GM23338 (cell line): ENCODE measurements around the gene ERAP2. TPM values are rescaled to one million over a fixed set of nuclear protein-coding genes. Genes with fewer than 3 reads are reported as not detected.

ENCODE experiments used
- ATAC-seq: fragments of 200-7000 bp; cut with Tn5 transposase; 3 replicates; pipeline ENCODE4 v1.9.1; 2020
- DNase-seq: peaks from one replicate; pipeline ENCODE4 v3.0.0-alpha.2; 2015; ENCODE audit warnings: low spot score
- H2AFZ ChIP-seq: fragments of 200-600 bp; sonication (generic); 2 replicates; pipeline ENCODE4 v1.8.0; 2016; ENCODE audit warnings: antibody characterized with exemption, mild to moderate bottlenecking, moderate library complexity
- H3F3A ChIP-seq: fragments of 200-600 bp; sonication (generic); replicated peaks from 2 replicates; pipeline ENCODE4 v1.8.0; 2017; ENCODE audit warnings: antibody characterized with exemption, mixed run types, low read depth
- H3K27ac ChIP-seq: fragments of 200-600 bp; sonication (generic); 2 replicates; pipeline ENCODE4 v1.6.1; 2016; ENCODE audit warnings: low read depth
- H3K27me3 ChIP-seq: fragments of 200-600 bp; sonication (generic); 2 replicates; pipeline ENCODE4 v1.8.0; 2016; ENCODE audit warnings: mild to moderate bottlenecking, mixed run types, moderate library complexity; ENCODE audit not compliant: insufficient read depth
- H3K36me3 ChIP-seq: fragments of 200-600 bp; sonication (generic); 2 replicates; pipeline ENCODE4 v1.8.0; 2016; ENCODE audit warnings: mild to moderate bottlenecking; ENCODE audit not compliant: insufficient read depth
- H3K4me1 ChIP-seq: fragments of 200-600 bp; sonication (generic); 2 replicates; pipeline ENCODE4 v1.8.0; 2016; ENCODE audit warnings: mild to moderate bottlenecking, moderate library complexity; ENCODE audit not compliant: insufficient read depth
- H3K4me2 ChIP-seq: fragments of 200-600 bp; sonication (generic); 2 replicates; pipeline ENCODE4 v1.7.1; 2017; ENCODE audit warnings: mixed run types
- H3K4me3 ChIP-seq: fragments of 200-600 bp; sonication (generic); 2 replicates; pipeline ENCODE4 v1.6.1; 2016; ENCODE audit warnings: mixed run types
- H3K79me2 ChIP-seq: fragments of 200-600 bp; sonication (generic); replicated peaks from 2 replicates; pipeline ENCODE4 v1.8.0; 2017; ENCODE audit warnings: mild to moderate bottlenecking; ENCODE audit not compliant: insufficient read depth
- H3K9me2 ChIP-seq: fragments of 200-600 bp; sonication (generic); 2 replicates; pipeline ENCODE4 v1.8.0; 2017; ENCODE audit not compliant: insufficient read depth
- H4K20me1 ChIP-seq: fragments of 200-600 bp; sonication (generic); replicated peaks from 2 replicates; pipeline ENCODE4 v1.8.0; 2017; ENCODE audit warnings: mild to moderate bottlenecking; ENCODE audit not compliant: insufficient read depth
- H3K27ac Mint-ChIP-seq: 2 replicates; pipeline ENCODE4 v1.8.0; 2020; ENCODE audit warnings: inconsistent platforms, mild to moderate bottlenecking, moderate library complexity, mixed read lengths
- H3K27me3 Mint-ChIP-seq: 3 replicates; pipeline ENCODE4 v1.8.0; 2022; ENCODE audit warnings: low read depth, mild to moderate bottlenecking, moderate library complexity, mixed read lengths, inconsistent platforms; ENCODE audit not compliant: insufficient read depth, poor library complexity
- H3K36me3 Mint-ChIP-seq: 3 replicates; pipeline ENCODE4 v1.8.0; 2021; ENCODE audit warnings: low read depth, mild to moderate bottlenecking, inconsistent platforms, moderate library complexity, mixed read lengths
- H3K4me1 Mint-ChIP-seq: 3 replicates; pipeline ENCODE4 v1.8.0; 2020; ENCODE audit warnings: mild to moderate bottlenecking, inconsistent platforms, mixed read lengths
- H3K4me3 Mint-ChIP-seq: 3 replicates; pipeline ENCODE4 v1.8.0; 2021; ENCODE audit warnings: moderate library complexity, mild to moderate bottlenecking, inconsistent platforms, mixed read lengths
- H3K9me3 Mint-ChIP-seq: 3 replicates; pipeline ENCODE4 v1.8.0; 2020; ENCODE audit warnings: moderate library complexity, mild to moderate bottlenecking, inconsistent platforms, mixed read lengths
- CREB1 ChIP-seq: fragments of 250-450 bp; sonication (Bioruptor Pico); IDR thresholded peaks from 2 replicates; pipeline ENCODE4 v1.5.0; 2020; ENCODE audit warnings: low read depth, mild to moderate bottlenecking, moderate library complexity
- CTCF ChIP-seq, 2 experiments: fragments of 200-600 bp in 1 of 2; sonication (generic) in 1 of 2; conservative IDR thresholded peaks; 2 replicates each; pipeline versions ENCODE4 v1.5.1 to v1.6.1; 2016 to 2017; ENCODE audit warnings: antibody characterized with exemption in 2 of 2, low read depth in 2 of 2, mild to moderate bottlenecking in 2 of 2, moderate library complexity in 1 of 2
- ETS1 ChIP-seq: IDR thresholded peaks from 2 replicates; pipeline ENCODE4 v1.6.1; 2016; ENCODE audit warnings: antibody characterized with exemption
- EZH2 ChIP-seq: fragments of 200-600 bp; sonication (generic); IDR thresholded peaks from one replicate; pipeline ENCODE4 v1.8.0; 2017; ENCODE audit warnings: antibody characterized with exemption, mild to moderate bottlenecking, low read depth; ENCODE audit not compliant: unreplicated experiment
- EZH2phosphoT487 ChIP-seq: fragments of 200-600 bp; sonication (generic); IDR thresholded peaks from one replicate; pipeline ENCODE4 v1.8.1; 2018; ENCODE audit warnings: antibody characterized with exemption; ENCODE audit not compliant: unreplicated experiment
- JUNB ChIP-seq: IDR thresholded peaks from one replicate; pipeline ENCODE4 v1.6.1; 2016; ENCODE audit warnings: antibody characterized with exemption; ENCODE audit not compliant: unreplicated experiment
- NANOG ChIP-seq: IDR thresholded peaks from 2 replicates; pipeline ENCODE4 v1.6.1; 2016; ENCODE audit warnings: antibody characterized with exemption, borderline replicate concordance
- POLR2AphosphoS5 ChIP-seq: IDR thresholded peaks from 2 replicates; pipeline ENCODE4 v1.6.1; 2016; ENCODE audit warnings: antibody characterized with exemption, low read depth
- STAT1 ChIP-seq: IDR thresholded peaks from one replicate; pipeline ENCODE4 v1.6.1; 2016; ENCODE audit warnings: antibody characterized with exemption; ENCODE audit not compliant: unreplicated experiment
- ZNF114 ChIP-seq: fragments of 250-450 bp; sonication (Bioruptor Pico); IDR thresholded peaks from 2 replicates; pipeline ENCODE4 v1.5.0; 2020; ENCODE audit warnings: mild to moderate bottlenecking, moderate library complexity
- ZNF331 ChIP-seq: fragments of 250-450 bp; sonication (Bioruptor Pico); IDR thresholded peaks from 2 replicates; pipeline ENCODE4 v1.5.0; 2020; ENCODE audit warnings: low read depth, mild to moderate bottlenecking, moderate library complexity
- polyA plus RNA-seq: library from polyadenylated mRNA; unstranded; fragments of >200 nt; fragmentation: Nextera tagmentation; extraction: Ambion mirVana; gene quantifications from 2 replicates; pipeline ENCODE4 v1.2.1, GENCODE V29; 2016
- total RNA-seq: library from RNA; depleted of rRNA; stranded (reverse); fragments of >200 nt; shearing (Covaris generic); gene quantifications from 2 replicates; pipeline ENCODE4 v1.2.3, GENCODE V29; 2014
- TF ChIP-seq, protein P1 (sequence below): fragments of 250-450 bp; sonication (Bioruptor Pico); IDR thresholded peaks from 2 replicates; pipeline ENCODE4 v1.5.0; 2020; ENCODE audit warnings: mild to moderate bottlenecking, moderate library complexity
- TF ChIP-seq, protein P2 (sequence below): IDR thresholded peaks from one replicate; pipeline ENCODE4 v1.6.1; 2018; ENCODE audit warnings: antibody characterized with exemption; ENCODE audit not compliant: unreplicated experiment

ERAP2 gene
- total and polyA plus RNA-seq, 2 experiments from 2014 or later: 0.73 TPM; not detected in 1

DNA sequence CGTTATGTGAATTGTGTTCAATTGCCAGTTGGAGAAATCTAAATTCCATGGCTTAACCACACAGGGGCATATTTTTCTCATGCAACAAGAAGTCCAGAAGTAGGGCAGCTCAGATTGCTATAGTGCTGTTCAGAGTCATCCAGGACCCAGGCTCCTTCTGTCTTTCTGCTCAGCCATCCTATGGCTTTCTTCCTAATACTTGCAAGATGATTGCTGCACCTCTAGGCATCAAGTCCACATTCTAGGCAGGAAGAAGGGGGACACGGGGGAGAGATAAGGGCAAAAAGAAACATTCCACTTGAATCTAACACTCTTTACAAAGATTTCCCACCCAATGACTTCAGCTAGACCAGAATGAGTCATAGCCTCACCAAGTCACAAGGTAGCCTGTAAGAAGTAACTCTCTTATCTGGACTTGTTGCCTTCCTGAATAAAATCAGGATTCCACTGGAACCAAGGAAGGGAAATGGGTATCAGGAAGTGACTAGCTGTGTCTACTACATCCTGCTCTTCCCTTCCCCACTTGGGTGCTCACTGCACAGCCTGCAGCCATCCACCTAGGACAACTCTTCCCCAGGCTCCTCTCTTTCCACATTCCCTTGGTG, 5.3 kb downstream of the ERAP2 start:
- Histone ChIP-seq H3K27me3 (no peaks in the 10 kb centered on the region), H2AFZ (no peak overlapping the region), H4K20me1 (no peaks in the 10 kb centered on the region), H3K79me2 (no peaks in the 10 kb centered on the region), H3K4me2 (no peak overlapping the region), H3K4me1 (no peaks in the 10 kb centered on the region), H3K27ac (no peak overlapping the region), H3F3A (no peaks in the 10 kb centered on the region), H3K9me2 (no peaks in the 10 kb centered on the region), H3K4me3 (no peak overlapping the region), H3K36me3 (no peaks in the 10 kb centered on the region)
- no peak overlapping the region for H3K4me3 Mint-ChIP-seq
- no peaks in the 10 kb centered on the region for H3K9me3 Mint-ChIP-seq
- H3K27ac Mint-ChIP-seq: no peak overlapping the region
- TF ChIP-seq EZH2phosphoT487: no peak
- no peak for TF ChIP-seq EZH2
- no peak for TF ChIP-seq ZNF114
- no peak for TF ChIP-seq JUNB
- no peak for TF ChIP-seq POLR2AphosphoS5
- TF ChIP-seq CTCF (conservative IDR thresholded peaks at IDR 0.05; ENCODE audit: low read depth in 2 of 2): no peak
- TF ChIP-seq CREB1 (CRISPR knock-in tag): no peak
- TF ChIP-seq, protein P1, sequence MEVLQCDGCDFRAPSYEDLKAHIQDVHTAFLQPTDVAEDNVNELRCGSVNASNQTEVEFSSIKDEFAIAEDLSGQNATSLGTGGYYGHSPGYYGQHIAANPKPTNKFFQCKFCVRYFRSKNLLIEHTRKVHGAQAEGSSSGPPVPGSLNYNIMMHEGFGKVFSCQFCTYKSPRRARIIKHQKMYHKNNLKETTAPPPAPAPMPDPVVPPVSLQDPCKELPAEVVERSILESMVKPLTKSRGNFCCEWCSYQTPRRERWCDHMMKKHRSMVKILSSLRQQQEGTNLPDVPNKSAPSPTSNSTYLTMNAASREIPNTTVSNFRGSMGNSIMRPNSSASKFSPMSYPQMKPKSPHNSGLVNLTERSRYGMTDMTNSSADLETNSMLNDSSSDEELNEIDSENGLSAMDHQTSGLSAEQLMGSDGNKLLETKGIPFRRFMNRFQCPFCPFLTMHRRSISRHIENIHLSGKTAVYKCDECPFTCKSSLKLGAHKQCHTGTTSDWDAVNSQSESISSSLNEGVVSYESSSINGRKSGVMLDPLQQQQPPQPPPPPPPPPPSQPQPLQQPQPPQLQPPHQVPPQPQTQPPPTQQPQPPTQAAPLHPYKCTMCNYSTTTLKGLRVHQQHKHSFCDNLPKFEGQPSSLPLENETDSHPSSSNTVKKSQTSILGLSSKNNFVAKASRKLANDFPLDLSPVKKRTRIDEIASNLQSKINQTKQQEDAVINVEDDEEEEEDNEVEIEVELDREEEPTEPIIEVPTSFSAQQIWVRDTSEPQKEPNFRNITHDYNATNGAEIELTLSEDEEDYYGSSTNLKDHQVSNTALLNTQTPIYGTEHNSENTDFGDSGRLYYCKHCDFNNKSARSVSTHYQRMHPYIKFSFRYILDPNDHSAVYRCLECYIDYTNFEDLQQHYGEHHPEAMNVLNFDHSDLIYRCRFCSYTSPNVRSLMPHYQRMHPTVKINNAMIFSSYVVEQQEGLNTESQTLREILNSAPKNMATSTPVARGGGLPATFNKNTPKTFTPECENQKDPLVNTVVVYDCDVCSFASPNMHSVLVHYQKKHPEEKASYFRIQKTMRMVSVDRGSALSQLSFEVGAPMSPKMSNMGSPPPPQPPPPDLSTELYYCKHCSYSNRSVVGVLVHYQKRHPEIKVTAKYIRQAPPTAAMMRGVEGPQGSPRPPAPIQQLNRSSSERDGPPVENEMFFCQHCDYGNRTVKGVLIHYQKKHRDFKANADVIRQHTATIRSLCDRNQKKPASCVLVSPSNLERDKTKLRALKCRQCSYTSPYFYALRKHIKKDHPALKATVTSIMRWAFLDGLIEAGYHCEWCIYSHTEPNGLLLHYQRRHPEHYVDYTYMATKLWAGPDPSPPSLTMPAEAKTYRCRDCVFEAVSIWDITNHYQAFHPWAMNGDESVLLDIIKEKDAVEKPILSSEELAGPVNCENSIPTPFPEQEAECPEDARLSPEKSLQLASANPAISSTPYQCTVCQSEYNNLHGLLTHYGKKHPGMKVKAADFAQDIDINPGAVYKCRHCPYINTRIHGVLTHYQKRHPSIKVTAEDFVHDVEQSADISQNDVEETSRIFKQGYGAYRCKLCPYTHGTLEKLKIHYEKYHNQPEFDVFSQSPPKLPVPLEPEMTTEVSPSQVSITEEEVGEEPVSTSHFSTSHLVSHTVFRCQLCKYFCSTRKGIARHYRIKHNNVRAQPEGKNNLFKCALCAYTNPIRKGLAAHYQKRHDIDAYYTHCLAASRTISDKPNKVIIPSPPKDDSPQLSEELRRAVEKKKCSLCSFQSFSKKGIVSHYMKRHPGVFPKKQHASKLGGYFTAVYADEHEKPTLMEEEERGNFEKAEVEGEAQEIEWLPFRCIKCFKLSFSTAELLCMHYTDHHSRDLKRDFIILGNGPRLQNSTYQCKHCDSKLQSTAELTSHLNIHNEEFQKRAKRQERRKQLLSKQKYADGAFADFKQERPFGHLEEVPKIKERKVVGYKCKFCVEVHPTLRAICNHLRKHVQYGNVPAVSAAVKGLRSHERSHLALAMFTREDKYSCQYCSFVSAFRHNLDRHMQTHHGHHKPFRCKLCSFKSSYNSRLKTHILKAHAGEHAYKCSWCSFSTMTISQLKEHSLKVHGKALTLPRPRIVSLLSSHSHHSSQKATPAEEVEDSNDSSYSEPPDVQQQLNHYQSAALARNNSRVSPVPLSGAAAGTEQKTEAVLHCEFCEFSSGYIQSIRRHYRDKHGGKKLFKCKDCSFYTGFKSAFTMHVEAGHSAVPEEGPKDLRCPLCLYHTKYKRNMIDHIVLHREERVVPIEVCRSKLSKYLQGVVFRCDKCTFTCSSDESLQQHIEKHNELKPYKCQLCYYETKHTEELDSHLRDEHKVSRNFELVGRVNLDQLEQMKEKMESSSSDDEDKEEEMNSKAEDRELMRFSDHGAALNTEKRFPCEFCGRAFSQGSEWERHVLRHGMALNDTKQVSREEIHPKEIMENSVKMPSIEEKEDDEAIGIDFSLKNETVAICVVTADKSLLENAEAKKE (CRISPR knock-in tag): no peak
- no peak for TF ChIP-seq ZNF331 (CRISPR knock-in tag)
- TF ChIP-seq, protein P2, sequence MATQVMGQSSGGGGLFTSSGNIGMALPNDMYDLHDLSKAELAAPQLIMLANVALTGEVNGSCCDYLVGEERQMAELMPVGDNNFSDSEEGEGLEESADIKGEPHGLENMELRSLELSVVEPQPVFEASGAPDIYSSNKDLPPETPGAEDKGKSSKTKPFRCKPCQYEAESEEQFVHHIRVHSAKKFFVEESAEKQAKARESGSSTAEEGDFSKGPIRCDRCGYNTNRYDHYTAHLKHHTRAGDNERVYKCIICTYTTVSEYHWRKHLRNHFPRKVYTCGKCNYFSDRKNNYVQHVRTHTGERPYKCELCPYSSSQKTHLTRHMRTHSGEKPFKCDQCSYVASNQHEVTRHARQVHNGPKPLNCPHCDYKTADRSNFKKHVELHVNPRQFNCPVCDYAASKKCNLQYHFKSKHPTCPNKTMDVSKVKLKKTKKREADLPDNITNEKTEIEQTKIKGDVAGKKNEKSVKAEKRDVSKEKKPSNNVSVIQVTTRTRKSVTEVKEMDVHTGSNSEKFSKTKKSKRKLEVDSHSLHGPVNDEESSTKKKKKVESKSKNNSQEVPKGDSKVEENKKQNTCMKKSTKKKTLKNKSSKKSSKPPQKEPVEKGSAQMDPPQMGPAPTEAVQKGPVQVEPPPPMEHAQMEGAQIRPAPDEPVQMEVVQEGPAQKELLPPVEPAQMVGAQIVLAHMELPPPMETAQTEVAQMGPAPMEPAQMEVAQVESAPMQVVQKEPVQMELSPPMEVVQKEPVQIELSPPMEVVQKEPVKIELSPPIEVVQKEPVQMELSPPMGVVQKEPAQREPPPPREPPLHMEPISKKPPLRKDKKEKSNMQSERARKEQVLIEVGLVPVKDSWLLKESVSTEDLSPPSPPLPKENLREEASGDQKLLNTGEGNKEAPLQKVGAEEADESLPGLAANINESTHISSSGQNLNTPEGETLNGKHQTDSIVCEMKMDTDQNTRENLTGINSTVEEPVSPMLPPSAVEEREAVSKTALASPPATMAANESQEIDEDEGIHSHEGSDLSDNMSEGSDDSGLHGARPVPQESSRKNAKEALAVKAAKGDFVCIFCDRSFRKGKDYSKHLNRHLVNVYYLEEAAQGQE: no peak
- TF ChIP-seq NANOG: no peak
- no peak for TF ChIP-seq ETS1
- TF ChIP-seq STAT1: no peak
- no peaks in the 10 kb centered on the region for H3K4me1 Mint-ChIP-seq
- H3K36me3 Mint-ChIP-seq: no peaks in the 10 kb centered on the region
- no peak for ATAC-seq
- no peaks in the 10 kb centered on the region for H3K27me3 Mint-ChIP-seq
- DNase-seq: no peak
